Pancreas (tissue), 10 donors: ENCODE results near the gene EEF1G. TPM values are rescaled to one million over a fixed set of nuclear protein-coding genes. Genes with fewer than 3 reads are reported as not detected.
"Not testable (repeated sequence)": the region's sequence is repeated elsewhere in the genome, so short reads cannot be mapped to it uniquely, and the experiment has no call there.

Experiments
- ATAC-seq, 4 donors: fragments of 200-7000 bp; cut with Tn5 transposase; one replicate each; pipeline versions ENCODE4 v1.8.0 to v1.9.1; 2020; ENCODE audit warnings: mild to moderate bottlenecking in 4 of 4, moderate library complexity in 4 of 4
- DNase-seq, 6 donors: peaks; one replicate each; pipeline ENCODE4 v3.0.0-alpha.2; 2020
- FAIRE-seq: peaks from 2 replicates; lab custom pipeline; 2012; peaks lifted over from hg19 to GRCh38; lab: Jason Lieb, UNC
- H3K27ac ChIP-seq, 4 donors: fragments of 200-600 bp; sonication (generic); 1 replicate in 3 of 4; 2 replicates in 1 of 4; pipeline versions ENCODE4 v1.5.0 to v1.8.0; 2020
- H3K27me3 ChIP-seq, 4 donors: fragments of 200-600 bp; one replicate each; pipeline ENCODE4 v1.8.0; 2021
- H3K36me3 ChIP-seq, 3 donors: fragments of 200-600 bp; sonication (generic) in 1 of 3; one replicate each; pipeline versions ENCODE4 v1.5.0 to v1.8.0; 2020 to 2021
- H3K4me1 ChIP-seq, 3 donors: fragments of 200-600 bp; one replicate each; pipeline ENCODE4 v1.8.0; 2021
- H3K4me3 ChIP-seq, 4 donors: fragments of 200-600 bp; sonication (generic) in 2 of 4; one replicate each; pipeline versions ENCODE4 v1.5.0 to v1.8.0; 2020 to 2021
- H3K9me3 ChIP-seq, 4 donors: fragments of 200-600 bp; one replicate each; pipeline ENCODE4 v1.8.0; 2021
- CTCF ChIP-seq, 4 donors: fragments of 200-600 bp; sonication (generic) in 3 of 4; IDR thresholded peaks; one replicate each; pipeline versions ENCODE4 v1.5.0 to v1.8.0; 2021; ENCODE audit warnings: antibody characterized with exemption in 4 of 4
- WGBS, 2 donors: extraction: QIAGEN DNeasy Blood & Tissue Kit; methylation state at CpG; one replicate each; pipeline ENCODE4 v1.1.7; 2013; 5-methylcytosine and 5-hydroxymethylcytosine counted together
- intact Hi-C, 3 donors: fragments of 100-400 bp; cut with DNase I; formaldehyde crosslinking; loops; one replicate each; pipeline versions ENCODE4 v1.11.1 to v1.14.2; 2022
- polyA plus RNA-seq, 2 donors: library from polyadenylated mRNA; stranded (reverse); fragments of 200-250 nt; gene quantifications; one replicate each; pipeline ENCODE4 v1.2.3, GENCODE V29; 2013
- total RNA-seq, 6 donors: library from RNA; stranded (reverse); fragmentation: NEBNext Ultra II Directional in 4 of 6; extraction: Animal tissue kit (Norgen Biotek cat#: 25700) in 4 of 6; gene quantifications; one replicate each; pipeline versions ENCODE4 v1.2.1 to v1.2.4, GENCODE V29; 2021 to 2023
- donor health status: healthy with polysubstance abuse.
- donor health status: DM: no; HTN: no; CAD: no; lungs with moderate emphysema.
- donor health status: DM: no; HTN: no; CAD: no.
- donor health status: control.
- donor health status: control.
- donor health status: Bipolar disorder and iron deficiency.
- donor health status: DM: yes; HTN: yes; CAD: no.
- donor health status: DM: no; HTN: no; CAD: no.
- donor health status: DM: no; HTN: no; CAD: no.
- donor health status: DM: yes; HTN: yes; CAD: no.

The EEF1G gene
- total and polyA plus RNA-seq, 8 donors = 630 to 1,171 (median 915) TPM

GRCh38 chr11:62574363-62575071, 826 bp upstream of the EEF1G start:
- 1 to 2% methylated on average over 33 of the region's 33 CpGs for WGBS, 2 donors
- ATAC-seq = peak; percentile 16 to 40 (median 36)
- peak in 5 of 6 donors; percentile 43 to 83 (median 62) for DNase-seq
- Histone ChIP-seq H3K27ac (peak overlapping the region; percentile 75 to 98 (median 89)), H3K4me3 (peak overlapping the region; percentile 22 to 73 (median 56)), H3K27me3 (no peaks in the 10 kb centered on the region), H3K36me3 (peaks cover 0 to 40% (median 9%) of the 10 kb centered on the region in 3 donors), H3K4me1 (peaks cover 6 to 13% (median 13%) of the 10 kb centered on the region in 3 donors), H3K9me3 (no peaks in the 10 kb centered on the region)
- no peak for TF ChIP-seq CTCF (IDR thresholded peaks at IDR 0.05)
- FAIRE-seq = no peak
- intact Hi-C loops = no loop called here

DNA sequence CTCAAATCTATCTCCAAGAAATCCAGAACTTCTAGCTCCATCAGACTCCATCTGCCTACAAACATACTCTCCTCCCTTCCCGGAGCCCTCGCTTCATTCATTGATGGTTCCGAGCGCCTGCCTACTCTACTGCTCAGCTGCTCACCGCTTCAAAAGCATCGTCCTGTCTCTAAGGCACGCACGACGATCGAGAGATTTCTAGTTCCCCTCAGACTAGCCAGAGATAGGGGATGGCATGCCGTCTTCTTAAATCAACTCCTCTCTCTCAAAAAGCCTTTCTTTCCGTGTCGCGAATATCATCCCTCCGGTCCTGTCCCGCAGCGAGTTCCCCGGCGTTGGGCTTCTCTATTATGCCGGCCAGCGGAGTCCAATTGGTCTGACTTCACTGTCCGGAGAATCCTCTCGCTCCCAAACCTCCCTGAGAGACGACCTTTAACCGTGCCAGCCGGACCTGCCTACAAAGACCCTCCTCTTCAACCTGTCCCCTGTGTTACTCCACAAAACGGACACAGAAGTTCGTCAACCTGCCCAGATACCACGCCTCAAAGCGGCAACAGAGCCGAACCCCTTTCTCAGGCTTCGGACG, 592 bp downstream of the EEF1G start:
- 0% methylated on average over 33 of the region's 33 CpGs for WGBS, 2 donors
- no peak for TF ChIP-seq CTCF (IDR thresholded peaks at IDR 0.05)
- Histone ChIP-seq H3K36me3 (peaks cover 0 to 30% (median under 1%) of the 10 kb centered on the region in 3 donors), H3K4me1 (peaks cover 6 to 13% (median 13%) of the 10 kb centered on the region in 3 donors), H3K9me3 (no peaks in the 10 kb centered on the region), H3K27ac (peak overlapping the region; percentile 12 to 76 (median 42)), H3K27me3 (no peaks in the 10 kb centered on the region), H3K4me3 (peak overlapping the region; percentile 57 to 78 (median 66))
- DNase-seq = peak in 1 of 6 donors; percentile 51
- intact Hi-C loops = loop anchor here in 1 of 3 donors (2.0 kb wide), 1 partner anchor 16 kb away; no protein-coding TSS in a partner anchor
- no peak for FAIRE-seq
- ATAC-seq = peak in 3 of 4 donors; percentile 0 to 6 (median 2)

DNA sequence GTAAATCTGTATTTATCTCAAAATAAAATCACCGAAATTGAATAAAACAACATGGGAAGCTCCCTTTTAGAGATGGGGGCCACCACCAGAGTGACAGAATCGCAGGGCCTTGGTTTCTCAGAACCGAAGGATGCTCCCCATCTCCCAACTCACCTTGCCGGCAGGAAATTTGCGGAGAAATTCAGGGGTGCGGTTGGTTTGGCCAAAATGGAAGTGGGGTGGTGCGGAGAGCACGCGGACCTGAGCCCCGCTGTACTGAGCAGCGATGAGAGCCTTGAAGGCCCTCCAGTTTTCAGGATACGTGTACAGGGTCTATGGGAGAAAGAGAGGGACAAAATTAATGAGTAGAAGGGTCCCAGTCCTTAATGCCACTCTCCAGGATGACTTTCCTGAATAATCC, 1.3 kb downstream of the EEF1G start:
- FAIRE-seq = no peak
- Histone ChIP-seq H3K36me3 (peaks cover 2 to 32% (median 7%) of the 10 kb centered on the region in 3 donors), H3K4me3 (peak overlapping the region in 2 of 4 donors; percentile 58 to 73), H3K9me3 (no peaks in the 10 kb centered on the region), H3K4me1 (peaks cover 6 to 13% (median 13%) of the 10 kb centered on the region in 3 donors), H3K27ac (no peak overlapping the region), H3K27me3 (no peaks in the 10 kb centered on the region)
- ATAC-seq = no peak
- DNase-seq = no peak
- intact Hi-C loops = loop anchor here in 1 of 3 donors (2.0 kb wide), 1 partner anchor 16 kb away; no protein-coding TSS in a partner anchor
- TF ChIP-seq CTCF (IDR thresholded peaks at IDR 0.05) = no peak
- 69 to 70% methylated on average over 12 of the region's 12 CpGs for WGBS, 2 donors

DNA sequence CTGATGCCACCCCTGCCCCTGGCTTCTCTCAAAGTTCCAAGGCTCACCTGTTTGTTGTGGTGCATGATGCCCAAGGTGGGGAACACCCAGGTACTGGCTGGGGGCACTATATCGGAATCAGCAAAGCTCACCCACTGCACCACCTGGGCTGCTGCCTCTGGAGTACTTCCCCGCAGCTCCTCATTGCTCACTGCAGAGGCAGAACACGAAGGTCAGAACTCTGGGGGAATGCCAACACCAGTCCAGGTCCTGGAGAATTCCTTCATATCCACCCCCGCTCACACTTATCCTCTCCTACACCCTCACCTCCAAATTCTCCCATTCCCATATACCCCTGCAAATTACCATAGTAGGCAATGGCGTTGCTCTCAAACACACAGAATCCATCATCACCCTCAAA, 2.2 kb downstream of the EEF1G start:
- Histone ChIP-seq H3K36me3 (peaks cover 7 to 41% (median 9%) of the 10 kb centered on the region in 3 donors), H3K4me1 (peaks cover 6 to 13% (median 13%) of the 10 kb centered on the region in 3 donors)
- FAIRE-seq, H3K27me3 ChIP-seq, DNase-seq, H3K4me3 ChIP-seq, intact Hi-C loops, H3K9me3 ChIP-seq, ATAC-seq, H3K27ac ChIP-seq: not testable (repeated sequence)
- 73 to 80% methylated on average over 5 of the region's 5 CpGs for WGBS, 2 donors

DNA sequence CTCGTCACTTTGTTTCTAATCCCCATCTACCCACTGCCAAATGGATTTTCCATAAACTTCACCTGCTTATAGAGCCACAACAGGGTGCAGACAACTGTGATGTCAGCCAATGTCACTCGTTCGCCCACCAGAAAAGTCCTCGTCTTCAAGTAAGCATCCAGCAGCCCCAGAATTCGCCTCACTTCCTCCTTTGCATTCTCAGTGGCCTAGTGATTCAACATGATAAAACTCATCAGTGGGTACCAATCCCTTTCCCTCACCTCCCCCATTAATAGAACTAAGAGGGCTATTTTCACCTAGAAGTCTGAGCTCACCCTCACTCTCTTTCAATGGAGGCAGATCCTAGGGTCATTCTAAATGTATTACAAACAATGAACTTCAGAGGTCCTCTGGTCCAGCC, 2.8 kb downstream of the EEF1G start:
- ATAC-seq, H3K27me3 ChIP-seq, H3K9me3 ChIP-seq, H3K4me3 ChIP-seq, H3K27ac ChIP-seq, DNase-seq, FAIRE-seq, intact Hi-C loops: not testable (repeated sequence)
- Histone ChIP-seq H3K4me1 (peaks cover 6 to 13% (median 13%) of the 10 kb centered on the region in 3 donors), H3K36me3 (peaks cover 7 to 47% (median 13%) of the 10 kb centered on the region in 3 donors)
- WGBS, 2 donors = 95 to 96% methylated on average over 5 of the region's 5 CpGs
